SK-N-SH (cell line): ENCODE results near the gene MRPL36. TPM values are rescaled to one million over a fixed set of nuclear protein-coding genes. Genes with fewer than 3 reads are reported as not detected.

Experiments
- CTCF ChIA-PET: fragments of 300-600, 350-600 bp; formaldehyde crosslinking; extraction: SDS; loops from one replicate; lab custom pipeline; 2021; lab: Yijun Ruan, JAX
- POLR2A ChIA-PET: fragments of 350-600 bp; sonication (Branson Sonifier 250); formaldehyde crosslinking; extraction: SDS; loops from one replicate; lab custom pipeline; 2020; ENCODE audit warnings: antibody characterized with exemption, inconsistent platforms; lab: Yijun Ruan, JAX
- DNase-seq: peaks from one replicate; pipeline ENCODE4 v3.0.0; 2012
- H2AFZ ChIP-seq: fragments of 200-600 bp; sonication (generic); 2 replicates; pipeline ENCODE4 v1.8.1; 2016; ENCODE audit warnings: antibody characterized with exemption, mild to moderate bottlenecking, low read depth
- H3F3A ChIP-seq: fragments of 200-600 bp; sonication (generic); replicated peaks from 2 replicates; pipeline ENCODE3; 2016; ENCODE audit warnings: antibody characterized with exemption, mild to moderate bottlenecking; ENCODE audit not compliant: insufficient read depth
- H3K27ac ChIP-seq, 2 experiments: fragments of 200-500 bp in 1 of 2; fragments of 200-600 bp in 1 of 2; sonication (Bioruptor generic) in 1 of 2; sonication (generic), shearing (Covaris generic) in 1 of 2; 2 replicates each; pipeline versions ENCODE4 v1.5.1 to v1.6.1; 2014 to 2016; ENCODE audit warnings: low read depth in 2 of 2, inconsistent platforms in 1 of 2, low read length in 1 of 2, mild to moderate bottlenecking in 1 of 2, mixed read lengths in 1 of 2
- H3K27me3 ChIP-seq: fragments of 200-600 bp; sonication (generic), shearing (Covaris generic); 2 replicates; pipeline ENCODE4 v1.6.1; 2016; ENCODE audit warnings: mixed run types; ENCODE audit not compliant: insufficient read depth
- H3K36me3 ChIP-seq, 2 experiments: fragments of 200-500 bp in 1 of 2; fragments of 200-600 bp in 1 of 2; sonication (Bioruptor generic) in 1 of 2; sonication (generic) in 1 of 2; replicated peaks in 1 of 2; 2 replicates each; pipeline versions ENCODE3 to v1.5.1; 2014 to 2016; ENCODE audit warnings: low read length in 1 of 2, mild to moderate bottlenecking in 1 of 2; ENCODE audit not compliant: insufficient read depth in 2 of 2, control insufficient read depth in 1 of 2
- H3K4me1 ChIP-seq, 2 experiments: fragments of 200-500 bp in 1 of 2; fragments of 200-600 bp in 1 of 2; sonication (Bioruptor generic) in 1 of 2; sonication (generic), shearing (Covaris generic) in 1 of 2; 2 replicates each; pipeline versions ENCODE4 v1.5.1 to v1.6.1; 2014 to 2016; ENCODE audit warnings: low read depth in 1 of 2, low read length in 1 of 2, mixed run types in 1 of 2; ENCODE audit not compliant: insufficient read depth in 2 of 2, control insufficient read depth in 1 of 2
- H3K4me2 ChIP-seq: fragments of 200-600 bp; sonication (generic), shearing (Covaris generic); 2 replicates; pipeline ENCODE4 v1.6.1; 2017; ENCODE audit warnings: mixed run types
- H3K4me3 ChIP-seq, 2 experiments: fragments of 200-500 bp in 1 of 2; fragments of 200-600 bp in 1 of 2; sonication (Bioruptor generic) in 1 of 2; sonication (generic), shearing (Covaris generic) in 1 of 2; 2 replicates each; pipeline versions ENCODE4 v1.5.1 to v1.8.1; 2014 to 2016; ENCODE audit warnings: low read depth in 2 of 2, inconsistent platforms in 1 of 2, low read length in 1 of 2, mild to moderate bottlenecking in 1 of 2, mixed read lengths in 1 of 2, moderate library complexity in 1 of 2
- H3K79me2 ChIP-seq: fragments of 200-600 bp; sonication (generic); 2 replicates; pipeline ENCODE4 v1.8.1; 2017; ENCODE audit warnings: mild to moderate bottlenecking; ENCODE audit not compliant: insufficient read depth
- H3K9ac ChIP-seq: fragments of 200-600 bp; sonication (generic); 2 replicates; pipeline ENCODE4 v1.6.1; 2017; ENCODE audit warnings: mixed run types
- H3K9me2 ChIP-seq: fragments of 200-600 bp; sonication (generic); 2 replicates; pipeline ENCODE4 v1.6.1; 2017; ENCODE audit warnings: mixed run types
- H3K9me3 ChIP-seq: fragments of 200-600 bp; sonication (generic); 2 replicates; pipeline ENCODE4 v1.6.1; 2017; ENCODE audit warnings: mixed run types, mild to moderate bottlenecking, moderate library complexity
- H4K20me1 ChIP-seq: fragments of 200-600 bp; sonication (generic); 2 replicates; pipeline ENCODE4 v1.6.1; 2017; ENCODE audit warnings: mild to moderate bottlenecking, mixed run types; ENCODE audit not compliant: insufficient read depth
- CHD2 ChIP-seq: fragments of 150-350 bp; IDR thresholded peaks from 2 replicates; pipeline ENCODE4 v1.6.1; 2018; ENCODE audit warnings: low read length; ENCODE audit not compliant: partially characterized antibody
- ELF1 ChIP-seq: IDR thresholded peaks from 2 replicates; pipeline ENCODE4 v1.4.0; 2012
- EP300 ChIP-seq, 2 experiments: IDR thresholded peaks; 2 replicates each; pipeline versions ENCODE4 v1.4.0 to v1.6.1; 2012; ENCODE audit warnings: borderline replicate concordance in 1 of 2, low read depth in 1 of 2, low read length in 1 of 2
- FOXM1 ChIP-seq: IDR thresholded peaks from 2 replicates; pipeline ENCODE4 v1.4.0; 2012; ENCODE audit warnings: low read depth, mild to moderate bottlenecking
- MXI1 ChIP-seq: IDR thresholded peaks from 2 replicates; pipeline ENCODE4 v1.6.1; 2012; ENCODE audit warnings: mild to moderate bottlenecking, low read depth, low read length, improper control_type of control experiment
- RFX5 ChIP-seq: IDR thresholded peaks from 2 replicates; pipeline ENCODE4 v1.6.1; 2012; ENCODE audit warnings: mild to moderate bottlenecking, improper control_type of control experiment, low read length
- RXRA ChIP-seq: IDR thresholded peaks from 2 replicates; pipeline ENCODE4 v1.4.0; 2012; ENCODE audit warnings: low read depth, mild to moderate bottlenecking, borderline replicate concordance
- USF1 ChIP-seq: IDR thresholded peaks from 2 replicates; pipeline ENCODE4 v1.4.0; 2012; ENCODE audit warnings: low read depth, borderline replicate concordance
- USF2 ChIP-seq: fragments of 150-350 bp; IDR thresholded peaks from 2 replicates; pipeline ENCODE4 v1.6.1; 2017; ENCODE audit warnings: antibody characterized with exemption, low read length, low read depth, borderline replicate concordance
- YY1 ChIP-seq: IDR thresholded peaks from 2 replicates; pipeline ENCODE4 v1.4.0; 2012; ENCODE audit warnings: low read depth, mild to moderate bottlenecking
- WGBS: methylation state at CpG from one replicate; pipeline ENCODE4 v1.1.6; 2017; ENCODE audit warnings: low lambda C conversion rate; 5-methylcytosine and 5-hydroxymethylcytosine counted together
- polyA plus RNA-seq, 3 experiments: library from polyadenylated mRNA; depleted of rRNA; stranded (reverse); fragments of >200 nt; gene quantifications; 2 replicates each; pipeline ENCODE4 v1.2.3, GENCODE V29; 2012
- TF ChIP-seq, protein P1 (sequence below): IDR thresholded peaks from 2 replicates; pipeline ENCODE4 v1.4.0; 2012; ENCODE audit warnings: low read depth
- TF ChIP-seq, protein P2 (sequence below): IDR thresholded peaks from 2 replicates; pipeline ENCODE4 v1.4.0; 2012; ENCODE audit warnings: low read depth, borderline replicate concordance
- TF ChIP-seq, protein P3 (sequence below): IDR thresholded peaks from 2 replicates; pipeline ENCODE4; 2012

The MRPL36 gene
- polyA plus RNA-seq, 1 of the 3 experiments (the other 2 are of a cell fraction), result 78.4 TPM

DNA sequence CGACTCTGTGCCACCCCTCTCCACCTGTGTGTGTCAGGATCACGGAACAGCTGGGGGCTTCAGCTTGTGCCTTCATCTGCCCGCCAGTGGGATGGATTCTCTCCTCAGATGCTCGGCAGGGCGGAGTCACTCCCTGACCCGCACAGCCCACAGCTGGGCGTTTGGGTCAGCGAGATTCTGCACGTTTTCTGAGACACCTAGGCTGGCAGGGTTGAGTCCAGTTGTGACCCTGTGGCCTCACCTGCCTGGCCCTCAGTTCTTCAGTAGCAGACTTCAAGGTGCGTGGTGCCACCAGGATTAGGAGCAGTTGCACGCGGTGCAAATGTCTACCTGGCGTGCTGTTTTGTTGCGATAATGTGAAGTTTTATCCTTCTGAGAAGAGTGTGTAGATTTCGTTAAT lies 6.6 kb upstream of the MRPL36 start:
- peaks cover 54 to 81% of the 10 kb centered on the region in 2 experiments for H3K36me3 ChIP-seq
- CTCF ChIA-PET, result no interaction called here
- H3K9me3 ChIP-seq, result no peaks in the 10 kb centered on the region

DNA sequence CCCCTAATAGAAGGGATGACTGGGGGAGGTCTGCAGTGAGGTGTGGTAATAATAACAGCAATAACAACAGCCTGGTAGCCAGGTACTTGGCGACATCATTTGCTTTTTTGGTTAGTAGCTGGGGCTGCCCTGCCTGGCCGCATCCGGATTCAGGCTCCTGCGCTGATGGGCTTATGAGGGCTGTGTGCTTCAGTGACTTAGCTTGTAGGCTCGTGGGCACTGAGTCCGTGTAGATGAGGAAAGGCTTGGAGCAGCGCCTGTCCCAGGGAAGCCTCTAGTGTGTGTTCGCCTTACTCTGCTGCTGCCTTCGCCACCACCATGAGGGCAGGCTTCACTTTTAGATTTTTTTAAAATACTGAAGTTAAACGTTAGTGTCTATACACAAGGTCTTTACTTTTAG lies 6.1 kb upstream of the MRPL36 start:
- H3K9ac ChIP-seq, result no peak overlapping the region
- H3K4me2 ChIP-seq, result no peak overlapping the region
- no peaks in the 10 kb centered on the region for H3F3A ChIP-seq
- no peaks in the 10 kb centered on the region for H3K9me3 ChIP-seq
- no peak overlapping the region for H3K4me3 ChIP-seq
- no peaks in the 10 kb centered on the region for H3K27me3 ChIP-seq
- H3K4me1 ChIP-seq, result peaks cover 0 to 6% of the 10 kb centered on the region in 2 experiments; a peak in 1 of 4 replicates
- DNase-seq, result no peak
- H2AFZ ChIP-seq, result no peak overlapping the region
- TF ChIP-seq EP300 (IDR thresholded peaks at IDR 0.05; ENCODE audit: borderline replicate concordance in 1 of 2, low read depth in 1 of 2, low read length in 1 of 2), result no peak
- TF ChIP-seq FOXM1, result no peak
- no peak for TF ChIP-seq USF2
- TF ChIP-seq, protein P1, sequence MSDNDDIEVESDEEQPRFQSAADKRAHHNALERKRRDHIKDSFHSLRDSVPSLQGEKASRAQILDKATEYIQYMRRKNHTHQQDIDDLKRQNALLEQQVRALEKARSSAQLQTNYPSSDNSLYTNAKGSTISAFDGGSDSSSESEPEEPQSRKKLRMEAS, result no peak
- TF ChIP-seq CHD2, result no peak
- TF ChIP-seq, protein P2, sequence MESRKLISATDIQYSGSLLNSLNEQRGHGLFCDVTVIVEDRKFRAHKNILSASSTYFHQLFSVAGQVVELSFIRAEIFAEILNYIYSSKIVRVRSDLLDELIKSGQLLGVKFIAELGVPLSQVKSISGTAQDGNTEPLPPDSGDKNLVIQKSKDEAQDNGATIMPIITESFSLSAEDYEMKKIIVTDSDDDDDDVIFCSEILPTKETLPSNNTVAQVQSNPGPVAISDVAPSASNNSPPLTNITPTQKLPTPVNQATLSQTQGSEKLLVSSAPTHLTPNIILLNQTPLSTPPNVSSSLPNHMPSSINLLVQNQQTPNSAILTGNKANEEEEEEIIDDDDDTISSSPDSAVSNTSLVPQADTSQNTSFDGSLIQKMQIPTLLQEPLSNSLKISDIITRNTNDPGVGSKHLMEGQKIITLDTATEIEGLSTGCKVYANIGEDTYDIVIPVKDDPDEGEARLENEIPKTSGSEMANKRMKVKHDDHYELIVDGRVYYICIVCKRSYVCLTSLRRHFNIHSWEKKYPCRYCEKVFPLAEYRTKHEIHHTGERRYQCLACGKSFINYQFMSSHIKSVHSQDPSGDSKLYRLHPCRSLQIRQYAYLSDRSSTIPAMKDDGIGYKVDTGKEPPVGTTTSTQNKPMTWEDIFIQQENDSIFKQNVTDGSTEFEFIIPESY, result no peak
- TF ChIP-seq RFX5, result no peak
- TF ChIP-seq ELF1, result no peak
- no peak for TF ChIP-seq YY1
- POLR2A ChIA-PET, result no interaction called here
- H3K27ac ChIP-seq, result no peak overlapping the region
- no peaks in the 10 kb centered on the region; the same call in 1 of the 2 replicates for H4K20me1 ChIP-seq
- peaks cover 49 to 77% of the 10 kb centered on the region in 2 experiments for H3K36me3 ChIP-seq
- H3K79me2 ChIP-seq, result peaks cover 61% of the 10 kb centered on the region
- whole genome bisulfite sequencing, result 94% methylated on average over 10 of the region's 10 CpGs
- no peaks in the 10 kb centered on the region for H3K9me2 ChIP-seq
- CTCF ChIA-PET, result no interaction called here

More for the DNA sequence above, 6.6 kb upstream of the MRPL36 start:
- no peak overlapping the region for H2AFZ ChIP-seq
- H3K27ac ChIP-seq, result no peak overlapping the region
- no peaks in the 10 kb centered on the region for H3K27me3 ChIP-seq
- H3K4me2 ChIP-seq, result no peak overlapping the region
- 95% methylated on average over 10 of the region's 15 CpGs for WGBS
- no peak for TF ChIP-seq RXRA
- TF ChIP-seq MXI1, result no peak
- TF ChIP-seq, protein P3, sequence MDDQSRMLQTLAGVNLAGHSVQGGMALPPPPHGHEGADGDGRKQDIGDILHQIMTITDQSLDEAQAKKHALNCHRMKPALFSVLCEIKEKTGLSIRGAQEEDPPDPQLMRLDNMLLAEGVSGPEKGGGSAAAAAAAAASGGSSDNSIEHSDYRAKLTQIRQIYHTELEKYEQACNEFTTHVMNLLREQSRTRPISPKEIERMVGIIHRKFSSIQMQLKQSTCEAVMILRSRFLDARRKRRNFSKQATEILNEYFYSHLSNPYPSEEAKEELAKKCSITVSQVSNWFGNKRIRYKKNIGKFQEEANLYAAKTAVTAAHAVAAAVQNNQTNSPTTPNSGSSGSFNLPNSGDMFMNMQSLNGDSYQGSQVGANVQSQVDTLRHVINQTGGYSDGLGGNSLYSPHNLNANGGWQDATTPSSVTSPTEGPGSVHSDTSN, result no peak
- TF ChIP-seq USF1, result no peak
- H3K9me2 ChIP-seq, result no peaks in the 10 kb centered on the region
- H4K20me1 ChIP-seq, result no peaks in the 10 kb centered on the region; the same call in 1 of the 2 replicates
- POLR2A ChIA-PET, result no interaction called here
- no peak overlapping the region for H3K4me3 ChIP-seq
- no peak overlapping the region for H3K9ac ChIP-seq
- peaks cover 62% of the 10 kb centered on the region for H3K79me2 ChIP-seq
- peaks cover 0 to 3% of the 10 kb centered on the region in 2 experiments; a peak in 1 of 4 replicates for H3K4me1 ChIP-seq
- H3F3A ChIP-seq, result no peaks in the 10 kb centered on the region
- no peak for DNase-seq
